MM.1S (cell line): ENCODE measurements around the gene KCNJ18.
"Not testable (repeated sequence)": the region's sequence is repeated elsewhere in the genome, so short reads cannot be mapped to it uniquely, and the experiment has no call there.

Source experiments
- CTCF ChIP-seq: fragments of 300-600 bp; sonication (generic); IDR thresholded peaks from 2 replicates; pipeline ENCODE4 v1.5.1; 2016; ENCODE audit warnings: antibody characterized with exemption, low read length, mixed read lengths
- EZH2 ChIP-seq: fragments of 300-600 bp; sonication (generic); optimal IDR thresholded peaks from 2 replicates; pipeline ENCODE3; 2017; ENCODE audit warnings: low read depth, mild to moderate bottlenecking, antibody characterized with exemption, low read length, mixed read lengths

DNA sequence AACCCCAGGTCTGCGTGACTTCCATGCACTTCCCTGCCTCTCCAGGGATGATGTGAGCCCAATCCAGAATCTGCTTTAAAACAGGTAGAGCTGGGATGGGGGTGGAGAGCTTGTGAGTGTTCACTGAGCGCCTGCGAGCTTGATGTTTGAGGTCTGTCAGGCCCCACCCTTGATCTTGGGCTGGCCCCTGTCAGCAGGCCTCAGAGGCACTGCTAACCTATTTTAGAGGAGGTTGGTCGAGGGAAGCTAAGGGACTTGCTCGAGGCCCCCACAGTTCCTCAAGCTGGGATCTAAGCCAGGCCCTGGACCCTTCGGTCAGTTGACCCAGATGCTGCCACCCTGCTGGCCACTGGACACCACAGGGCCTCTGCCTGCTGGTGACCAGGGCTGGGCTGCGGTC lies 14.8 kb downstream of the KCNJ18 start:
- not testable (repeated sequence) for TF ChIP-seq CTCF, EZH2
